HG02678 (cell line): ENCODE results near the gene LRP10.
A peak's percentile ranks its signal among the peaks of the same experiment; 100 is the strongest.
"Not testable (repeated sequence)": the region's sequence is repeated elsewhere in the genome, so short reads cannot be mapped to it uniquely, and the experiment has no call there.

Experiments
- ATAC-seq: cut with Tn5 transposase; IDR thresholded peaks from one replicate; pipeline ENCODE4 v1.9.1; 2021; ENCODE audit warnings: mild to moderate bottlenecking, moderate library complexity; ENCODE audit not compliant: unreplicated experiment

LRP10 gene, protein sequence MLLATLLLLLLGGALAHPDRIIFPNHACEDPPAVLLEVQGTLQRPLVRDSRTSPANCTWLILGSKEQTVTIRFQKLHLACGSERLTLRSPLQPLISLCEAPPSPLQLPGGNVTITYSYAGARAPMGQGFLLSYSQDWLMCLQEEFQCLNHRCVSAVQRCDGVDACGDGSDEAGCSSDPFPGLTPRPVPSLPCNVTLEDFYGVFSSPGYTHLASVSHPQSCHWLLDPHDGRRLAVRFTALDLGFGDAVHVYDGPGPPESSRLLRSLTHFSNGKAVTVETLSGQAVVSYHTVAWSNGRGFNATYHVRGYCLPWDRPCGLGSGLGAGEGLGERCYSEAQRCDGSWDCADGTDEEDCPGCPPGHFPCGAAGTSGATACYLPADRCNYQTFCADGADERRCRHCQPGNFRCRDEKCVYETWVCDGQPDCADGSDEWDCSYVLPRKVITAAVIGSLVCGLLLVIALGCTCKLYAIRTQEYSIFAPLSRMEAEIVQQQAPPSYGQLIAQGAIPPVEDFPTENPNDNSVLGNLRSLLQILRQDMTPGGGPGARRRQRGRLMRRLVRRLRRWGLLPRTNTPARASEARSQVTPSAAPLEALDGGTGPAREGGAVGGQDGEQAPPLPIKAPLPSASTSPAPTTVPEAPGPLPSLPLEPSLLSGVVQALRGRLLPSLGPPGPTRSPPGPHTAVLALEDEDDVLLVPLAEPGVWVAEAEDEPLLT

DNA sequence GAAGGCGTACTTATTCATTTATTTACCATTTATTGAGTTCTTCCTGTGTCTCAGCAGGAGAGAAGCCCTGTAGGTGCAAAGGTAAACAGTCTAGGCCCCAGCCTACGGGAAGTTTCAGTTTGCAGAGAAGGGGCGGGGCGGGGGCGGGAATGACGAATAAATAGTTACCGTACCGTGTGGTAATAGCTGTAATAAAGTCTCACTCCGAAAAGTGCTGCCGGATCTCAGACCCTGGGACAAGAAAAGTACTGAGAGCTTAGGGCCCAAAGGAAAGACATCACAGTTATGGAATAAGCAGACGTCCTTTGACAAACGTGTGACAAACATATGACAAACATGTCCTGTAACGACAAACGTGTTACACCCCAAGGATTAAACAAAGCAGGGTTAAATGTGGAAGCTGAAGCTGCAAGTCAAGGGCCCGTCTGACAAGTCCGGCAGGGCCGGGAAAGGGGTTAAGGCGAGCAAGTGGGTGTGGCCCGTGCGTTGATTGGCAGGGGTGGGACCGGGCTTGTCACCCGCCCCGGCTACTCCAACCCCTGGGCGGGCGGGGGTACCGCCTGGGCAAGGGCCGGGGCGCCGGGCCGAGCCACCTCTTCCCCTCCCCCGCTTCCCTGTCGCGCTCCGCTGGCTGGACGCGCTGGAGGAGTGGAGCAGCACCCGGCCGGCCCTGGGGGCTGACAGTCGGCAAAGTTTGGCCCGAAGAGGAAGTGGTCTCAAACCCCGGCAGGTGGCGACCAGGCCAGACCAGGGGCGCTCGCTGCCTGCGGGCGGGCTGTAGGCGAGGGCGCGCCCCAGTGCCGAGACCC, at the start of gene LRP10:
Gene LRP10 (plus strand): TSS at position 517 of the 809 bp plus-strand sequence. CDS start 564 bp downstream, outside the sequence.
- ATAC-seq = peak; percentile 79

GRCh38 chr14:22822016-22822570, 49.4 kb upstream of the LRP10 start:
- ATAC-seq = no peak

- peak; percentile 59 for ATAC-seq
Measured at GRCh38 chr14:22822571-22823098, 48.9 kb upstream of the LRP10 start.

- no peak for ATAC-seq
Measured at GRCh38 chr14:22824711-22825359, 46.7 kb upstream of the LRP10 start.

DNA sequence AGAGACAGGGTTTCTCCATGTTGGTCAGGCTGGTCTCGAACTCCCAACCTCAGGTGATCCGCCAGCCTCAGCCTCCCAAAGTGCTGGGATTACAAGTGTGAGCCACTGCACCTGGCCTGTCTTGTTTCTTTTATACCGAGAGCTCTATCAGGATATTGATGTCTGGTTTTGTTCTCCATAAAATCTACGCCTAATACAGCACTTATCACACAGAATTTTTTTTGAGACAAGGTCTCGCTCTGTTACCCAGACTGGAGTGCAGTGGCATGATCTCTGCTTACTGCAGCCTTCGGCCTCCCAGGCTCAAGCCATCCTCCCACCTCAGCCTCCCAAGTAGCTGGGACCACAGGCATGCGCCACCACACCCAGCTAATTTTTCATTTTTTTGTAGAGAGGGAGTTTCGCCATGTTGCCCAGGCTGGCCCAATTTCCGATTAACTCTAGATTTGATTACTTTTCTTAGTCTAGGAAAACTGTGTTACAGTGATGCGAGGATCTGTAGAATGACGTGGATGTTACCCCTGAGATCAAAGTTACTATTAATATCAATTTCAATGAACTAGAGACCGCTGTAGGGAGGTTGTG, 42.4 kb upstream of the LRP10 start:
- not testable (repeated sequence) for ATAC-seq

DNA sequence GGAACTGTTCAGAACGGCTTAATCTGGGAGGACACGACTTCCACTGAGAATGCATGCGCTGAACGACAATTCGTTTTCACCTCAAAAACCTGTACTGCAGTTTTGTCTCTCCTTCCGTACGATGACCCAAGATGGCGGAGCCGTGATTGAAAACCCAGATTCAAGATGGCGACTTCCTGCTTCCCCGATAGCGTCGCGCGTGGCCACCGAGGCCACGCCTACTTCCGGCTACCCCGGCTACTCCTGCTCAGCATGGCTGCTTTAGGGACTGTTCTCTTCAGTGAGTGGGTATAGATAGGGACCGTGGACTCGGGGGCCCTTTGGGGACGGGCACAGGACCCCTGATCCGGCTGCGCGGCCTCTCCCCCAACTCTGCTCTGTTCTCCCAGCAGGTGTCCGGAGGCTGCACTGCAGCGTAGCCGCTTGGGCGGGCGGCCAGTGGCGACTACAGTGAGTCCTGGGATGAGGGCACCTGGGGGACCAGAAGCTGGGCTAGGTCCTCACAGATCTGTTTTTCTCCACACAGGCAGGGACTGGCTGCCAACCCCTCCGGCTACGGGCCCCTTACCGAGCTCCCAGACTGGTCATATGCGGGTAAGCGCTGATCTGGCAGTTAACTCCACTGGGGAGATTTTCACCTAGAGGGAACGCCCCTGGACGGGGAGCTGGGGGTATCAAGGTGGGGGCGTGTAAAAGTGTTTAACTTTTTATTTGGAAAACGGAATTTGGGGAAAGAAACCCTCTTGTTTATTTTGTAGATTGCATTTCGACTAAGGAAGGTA, 41.7 kb upstream of the LRP10 start, which contains the start of gene MRPL52:
Gene MRPL52 (plus strand): TSS at position 227 of the 782 bp plus-strand sequence. CDS start 26 bp downstream, at position 253.
- ATAC-seq = peak; percentile 93

GRCh38 chr14:22830443-22831010, 41.0 kb upstream of the LRP10 start:
- no peak for ATAC-seq

GRCh38 chr14:22835505-22835904, 36.0 kb upstream of the LRP10 start:
- no peak for ATAC-seq

DNA sequence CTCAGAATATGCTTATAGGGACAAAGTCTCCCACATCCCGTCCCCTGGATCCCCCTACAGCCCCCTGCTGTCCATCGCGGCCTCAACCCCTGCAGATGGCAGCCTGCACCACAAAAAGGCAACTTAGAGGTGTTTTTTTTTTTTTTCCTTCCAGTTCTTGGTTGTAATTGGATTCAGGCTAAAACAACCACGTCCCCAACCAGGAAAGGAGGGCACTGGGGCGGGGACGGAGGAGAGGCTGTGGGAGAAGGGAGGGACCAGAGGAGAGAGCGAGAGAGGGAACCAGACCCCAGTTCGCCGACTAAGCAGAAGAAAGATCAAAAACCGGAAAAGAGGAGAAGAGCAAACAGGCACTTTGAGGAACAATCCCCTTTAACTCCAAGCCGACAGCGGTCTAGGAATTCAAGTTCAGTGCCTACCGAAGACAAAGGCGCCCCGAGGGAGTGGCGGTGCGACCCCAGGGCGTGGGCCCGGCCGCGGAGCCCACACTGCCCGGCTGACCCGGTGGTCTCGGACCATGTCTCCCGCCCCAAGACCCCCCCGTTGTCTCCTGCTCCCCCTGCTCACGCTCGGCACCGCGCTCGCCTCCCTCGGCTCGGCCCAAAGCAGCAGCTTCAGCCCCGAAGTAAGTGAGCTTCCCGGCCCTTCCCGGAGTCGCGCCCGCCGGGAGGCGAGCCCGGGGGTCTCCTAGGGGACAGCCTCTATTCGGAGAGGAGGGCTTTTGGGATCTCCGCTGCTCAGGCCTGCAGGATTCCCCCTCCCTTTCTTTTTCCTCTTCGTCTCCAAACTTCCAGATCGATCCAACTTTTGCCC, 35.0 kb upstream of the LRP10 start, which contains the start of gene MMP14:
Gene MMP14 (plus strand): TSS at position 285 of the 813 bp plus-strand sequence. CDS start 233 bp downstream, at position 518.
- no peak for ATAC-seq

DNA sequence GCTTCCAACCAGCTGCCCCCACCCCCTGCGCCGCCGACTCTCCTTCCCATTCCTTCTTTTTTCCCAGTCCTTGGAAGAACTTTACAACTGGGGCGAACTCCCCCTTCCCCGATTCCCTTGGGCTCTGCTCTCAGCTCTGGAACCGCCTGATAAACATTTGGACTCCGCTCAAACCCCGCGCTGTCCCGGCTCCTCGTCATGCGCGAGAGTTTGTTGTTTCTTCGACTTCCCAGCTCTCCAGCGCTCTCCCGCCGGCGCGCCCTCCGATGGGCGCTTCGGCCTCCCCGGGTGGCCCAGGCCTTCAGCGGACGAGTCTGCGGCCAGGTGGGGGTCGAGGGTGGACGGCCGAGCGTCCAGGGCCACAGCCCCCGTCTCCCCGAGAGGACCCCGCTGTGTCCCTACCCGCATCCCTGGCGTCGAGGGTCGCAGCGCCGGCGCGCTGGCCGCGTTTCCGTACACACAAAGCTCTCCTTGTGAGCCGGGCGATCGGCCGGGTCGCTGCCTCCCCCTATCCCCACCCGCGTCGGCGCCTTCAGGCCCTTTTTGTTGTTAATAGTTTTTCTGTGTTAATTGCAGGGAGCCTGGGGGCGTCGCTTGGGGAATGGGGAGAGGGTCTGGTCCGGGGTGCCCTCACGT, 34.3 kb upstream of the LRP10 start:
- ATAC-seq = no peak

GRCh38 chr14:22837750-22838538, 33.6 kb upstream of the LRP10 start:
- ATAC-seq = no peak

DNA sequence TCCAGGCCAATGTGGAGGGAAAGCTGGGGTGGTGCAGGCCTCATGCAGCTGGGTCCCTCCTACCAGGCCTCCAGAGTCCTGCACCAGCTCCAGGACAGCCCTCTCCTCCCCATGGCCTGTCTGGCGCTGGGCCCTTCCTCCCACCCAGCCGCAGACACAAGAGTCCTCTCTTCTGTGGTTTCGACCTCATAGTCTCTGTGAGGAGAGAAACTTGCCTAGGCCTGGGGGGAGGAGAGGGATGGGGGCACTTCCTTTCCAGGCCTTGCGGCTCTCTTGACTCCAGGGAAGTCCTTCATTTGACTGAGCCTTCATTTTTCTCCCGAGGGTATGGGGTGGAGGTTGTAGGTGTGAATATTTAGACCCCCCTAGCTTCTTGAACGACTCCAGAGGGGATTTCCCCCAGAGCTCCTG, 32.9 kb upstream of the LRP10 start:
- ATAC-seq = peak; percentile 58

GRCh38 chr14:22839159-22839779, 32.3 kb upstream of the LRP10 start:
- ATAC-seq = no peak

DNA sequence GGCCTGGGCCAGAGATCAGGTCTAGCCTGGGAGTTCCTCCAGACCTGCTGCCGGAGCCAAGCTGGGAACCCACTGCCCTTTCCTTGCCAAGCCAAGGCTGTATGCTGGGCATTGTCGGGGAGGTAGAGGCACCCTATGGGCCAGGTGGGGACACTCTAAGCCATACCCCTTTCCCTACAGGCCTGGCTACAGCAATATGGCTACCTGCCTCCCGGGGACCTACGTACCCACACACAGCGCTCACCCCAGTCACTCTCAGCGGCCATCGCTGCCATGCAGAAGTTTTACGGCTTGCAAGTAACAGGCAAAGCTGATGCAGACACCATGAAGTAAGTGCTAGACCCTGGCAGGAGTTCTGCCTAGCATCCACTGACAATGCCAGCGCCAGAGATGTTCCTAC, 30.2 kb upstream of the LRP10 start:
- ATAC-seq = no peak

DNA sequence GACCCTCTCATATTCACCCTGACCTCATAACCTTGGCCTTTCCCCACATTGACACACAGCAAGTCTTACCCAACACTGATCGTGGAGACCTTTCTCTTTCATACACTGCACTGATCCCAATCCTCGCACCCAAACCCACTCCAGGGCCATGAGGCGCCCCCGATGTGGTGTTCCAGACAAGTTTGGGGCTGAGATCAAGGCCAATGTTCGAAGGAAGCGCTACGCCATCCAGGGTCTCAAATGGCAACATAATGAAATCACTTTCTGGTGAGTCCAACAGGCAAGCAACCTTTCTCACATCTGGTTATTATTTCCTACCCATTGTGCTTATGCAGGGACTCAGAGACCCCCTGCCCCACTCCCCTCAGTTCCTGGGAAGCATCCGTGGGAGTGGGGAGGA, 29.8 kb upstream of the LRP10 start:
- ATAC-seq = no peak
